GM18498 (cell line): ENCODE measurements around the gene NALCN.

ENCODE experiments used
- ATAC-seq: cut with Tn5 transposase; IDR thresholded peaks from one replicate; pipeline ENCODE4 v1.9.1; 2021; ENCODE audit warnings: mild to moderate bottlenecking, moderate library complexity; ENCODE audit not compliant: unreplicated experiment

NALCN gene

GRCh38 chr13:101211261-101211660, 205.0 kb downstream of the NALCN start:
- no peak for ATAC-seq

DNA sequence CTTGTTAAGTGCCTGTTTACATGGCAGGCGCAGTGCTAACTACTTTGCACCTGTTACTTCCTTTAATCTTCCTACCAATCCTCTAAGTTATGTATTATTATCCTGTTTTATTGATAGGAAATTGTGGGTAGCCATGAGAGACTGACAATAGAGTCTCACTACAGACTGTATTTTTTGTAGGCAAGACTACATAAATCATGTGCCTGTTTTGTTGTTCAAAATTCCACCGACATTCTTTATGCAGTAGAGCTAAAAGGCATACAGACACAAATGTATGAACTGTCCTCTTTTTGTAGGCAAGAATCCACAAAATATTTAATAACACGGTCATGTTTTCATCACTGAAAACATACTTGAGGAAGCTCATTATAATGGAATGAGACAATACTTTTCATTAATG, 205.5 kb downstream of the NALCN start:
- no peak for ATAC-seq

DNA sequence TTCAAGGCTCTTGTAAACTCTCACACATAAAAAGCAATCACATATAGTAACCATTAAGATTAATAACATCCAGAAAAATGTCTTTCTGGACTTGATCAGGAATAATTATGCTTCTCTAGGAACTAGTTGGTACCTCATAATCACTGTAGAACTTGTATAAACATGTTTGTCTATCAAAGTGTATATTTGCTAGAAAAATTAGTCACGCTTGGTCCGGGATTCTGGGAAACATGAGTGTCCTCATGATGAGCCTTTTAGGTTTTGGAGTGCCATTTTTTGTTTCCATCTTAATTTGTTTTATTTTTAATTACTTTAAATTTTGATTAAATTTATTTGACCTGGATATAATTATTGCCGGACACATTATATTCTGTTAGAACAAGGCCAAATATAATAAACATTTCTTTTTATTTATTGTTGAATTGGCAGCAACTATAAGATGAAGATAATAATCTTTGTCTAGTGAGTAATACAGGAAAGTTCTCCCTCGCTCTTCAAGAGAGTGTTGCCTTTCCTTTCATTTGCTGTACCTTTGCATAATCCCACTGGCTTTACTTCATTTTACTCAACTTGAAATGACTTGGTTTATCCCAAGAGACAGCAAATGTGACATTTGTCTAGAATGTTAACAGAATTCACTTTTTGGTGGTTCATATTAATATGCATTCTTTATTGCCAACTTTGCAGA, 207.0 kb downstream of the NALCN start:
- no peak for ATAC-seq

DNA sequence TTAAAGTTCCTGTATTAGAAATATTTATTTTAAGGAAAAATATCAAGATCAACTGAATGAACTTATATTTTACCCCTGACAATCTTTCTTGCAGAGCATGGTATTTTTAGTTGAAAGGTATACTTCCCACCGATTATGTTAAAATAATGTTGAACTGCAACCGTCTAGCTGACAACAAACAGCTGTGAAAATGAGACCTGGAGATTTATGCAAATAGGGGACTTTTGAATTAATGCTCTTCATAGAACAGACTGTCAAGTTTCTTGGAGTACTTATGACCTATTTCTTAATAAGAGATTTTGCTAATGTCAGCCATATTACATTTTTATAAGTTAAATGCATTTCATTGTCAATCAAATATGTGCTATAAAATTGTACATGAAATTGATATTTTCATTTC, 210.9 kb downstream of the NALCN start:
- ATAC-seq: no peak

GRCh38 chr13:101204270-101205020, 211.9 kb downstream of the NALCN start:
- no peak for ATAC-seq

GRCh38 chr13:101202590-101202989, 213.7 kb downstream of the NALCN start:
- no peak for ATAC-seq

- no peak for ATAC-seq
Measured at GRCh38 chr13:101190976-101191375, 225.3 kb downstream of the NALCN start.

GRCh38 chr13:101190337-101190736, 226.0 kb downstream of the NALCN start:
- ATAC-seq: no peak

GRCh38 chr13:101185606-101186005, 230.7 kb downstream of the NALCN start:
- no peak for ATAC-seq

- no peak for ATAC-seq
Measured at GRCh38 chr13:101181076-101181685, 235.1 kb downstream of the NALCN start.

DNA sequence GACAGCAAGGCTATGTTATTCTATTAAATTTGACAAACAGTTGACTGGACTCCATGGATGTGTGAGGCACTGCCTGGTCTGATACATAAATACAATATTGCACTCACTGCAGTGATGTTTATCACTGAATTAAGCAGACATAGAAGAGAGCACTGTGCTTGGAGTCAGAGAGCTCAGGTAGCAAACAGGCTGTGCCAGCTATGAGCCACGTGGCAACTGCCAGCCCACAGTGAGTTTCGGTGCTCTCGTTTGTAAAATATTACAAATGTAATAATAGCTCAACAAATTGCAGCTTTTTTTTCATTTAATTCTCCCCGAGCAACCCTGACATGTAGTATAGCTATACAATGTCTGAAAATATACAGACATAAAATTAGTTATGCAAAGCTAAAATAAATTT, 237.3 kb downstream of the NALCN start:
- no peak for ATAC-seq

DNA sequence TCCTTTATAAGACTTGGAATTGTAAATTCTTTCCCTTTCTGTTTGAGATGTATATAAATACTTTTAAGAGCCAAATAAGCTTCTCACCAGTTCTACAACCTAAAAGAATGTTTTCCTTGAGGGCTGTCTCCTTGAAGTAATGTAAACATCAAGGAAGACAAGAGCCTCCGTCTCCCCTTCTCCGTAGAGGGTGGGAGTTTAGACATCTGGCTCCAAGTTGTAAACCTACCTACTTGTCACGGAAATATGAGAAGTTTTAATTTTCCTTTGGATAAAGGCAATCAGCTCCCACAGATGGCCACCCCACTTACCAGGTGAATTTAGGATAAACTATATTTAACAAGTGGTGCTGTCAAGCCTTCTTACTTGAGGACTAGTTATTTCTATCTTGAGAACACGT, 237.9 kb downstream of the NALCN start:
- no peak for ATAC-seq

GRCh38 chr13:101170306-101170705, 246.0 kb downstream of the NALCN start:
- no peak for ATAC-seq

- no peak for ATAC-seq
Measured at GRCh38 chr13:101157261-101157660, 259.0 kb downstream of the NALCN start.

DNA sequence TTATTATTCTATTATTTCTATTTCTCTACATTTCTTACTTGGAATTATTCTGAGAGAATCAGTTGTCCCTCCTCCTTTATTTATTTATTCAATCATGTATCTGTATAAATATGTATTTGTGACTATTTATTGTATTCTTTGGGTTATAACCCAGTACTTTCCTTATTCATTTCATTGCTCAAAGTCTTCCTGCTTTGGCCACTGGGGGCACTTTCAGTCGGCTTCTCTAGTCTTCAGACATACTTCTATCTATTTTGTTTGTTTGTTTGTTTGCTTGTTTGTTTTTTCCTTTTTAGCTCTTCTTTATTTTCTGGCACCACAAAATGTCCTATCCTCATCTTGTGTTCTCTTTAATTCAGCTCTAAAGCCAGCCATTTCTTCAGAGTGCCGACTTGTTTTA, 260.4 kb downstream of the NALCN start:
- peak; percentile 48 for ATAC-seq

- ATAC-seq: no peak
Measured at GRCh38 chr13:101152184-101152583, 264.1 kb downstream of the NALCN start.

- no peak for ATAC-seq
Measured at GRCh38 chr13:101150998-101151397, 265.3 kb downstream of the NALCN start.

DNA sequence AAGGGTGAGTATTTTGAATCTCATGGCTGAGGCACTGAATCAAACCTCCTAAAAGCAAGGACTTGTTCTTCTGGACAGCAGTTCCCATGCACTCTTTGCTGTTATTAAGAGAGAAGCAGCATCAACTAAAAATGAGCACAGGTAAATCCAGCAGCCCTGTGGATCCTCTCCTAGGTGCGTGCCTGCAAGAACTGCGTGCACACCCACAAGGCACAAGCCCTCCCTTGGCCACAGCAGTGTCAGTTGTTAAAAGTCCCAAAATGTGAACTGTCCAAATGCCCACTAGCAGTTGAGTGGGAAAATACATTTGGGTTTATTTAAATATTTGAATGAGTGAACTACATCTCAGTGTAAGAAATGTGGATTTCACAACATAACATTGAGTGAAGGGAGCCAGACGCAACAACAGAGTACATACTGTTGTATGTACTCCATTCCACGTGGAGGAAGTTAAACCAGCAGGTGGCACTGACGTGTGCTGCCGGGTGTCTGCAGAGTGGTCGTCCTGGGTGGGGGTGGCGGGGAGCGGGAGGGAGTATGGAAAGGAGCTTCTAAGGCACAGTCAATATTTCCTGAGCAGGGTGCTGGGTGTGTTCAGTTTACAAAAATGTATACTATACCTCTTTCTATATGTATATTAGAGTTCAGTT, 266.4 kb downstream of the NALCN start:
- ATAC-seq: no peak

- no peak for ATAC-seq
Measured at GRCh38 chr13:101146101-101146898, 270.0 kb downstream of the NALCN start.

GRCh38 chr13:101144808-101145419, 271.4 kb downstream of the NALCN start:
- ATAC-seq: peak; percentile 74
